Activated naive CD8-positive, alpha-beta T cell (primary cell): ENCODE measurements around the gene CEP72.

Experiments used
- H3K27ac Mint-ChIP-seq: one replicate; pipeline ENCODE4 v1.8.0; 2021; ENCODE audit warnings: mixed read lengths
- H3K27me3 Mint-ChIP-seq: one replicate; pipeline ENCODE4 v1.8.0; 2021; ENCODE audit warnings: mixed read lengths
- H3K36me3 Mint-ChIP-seq: one replicate; pipeline ENCODE4 v1.8.0; 2021; ENCODE audit warnings: mixed read lengths
- H3K4me1 Mint-ChIP-seq: one replicate; pipeline ENCODE4 v1.8.0; 2021; ENCODE audit warnings: low read depth, mixed read lengths
- H3K4me3 Mint-ChIP-seq: one replicate; pipeline ENCODE4 v1.8.0; 2021; ENCODE audit warnings: mild to moderate bottlenecking, mixed read lengths
- H3K9me3 Mint-ChIP-seq: one replicate; pipeline ENCODE4 v1.8.0; 2021; ENCODE audit warnings: low read depth, mixed read lengths

The CEP72 gene

DNA sequence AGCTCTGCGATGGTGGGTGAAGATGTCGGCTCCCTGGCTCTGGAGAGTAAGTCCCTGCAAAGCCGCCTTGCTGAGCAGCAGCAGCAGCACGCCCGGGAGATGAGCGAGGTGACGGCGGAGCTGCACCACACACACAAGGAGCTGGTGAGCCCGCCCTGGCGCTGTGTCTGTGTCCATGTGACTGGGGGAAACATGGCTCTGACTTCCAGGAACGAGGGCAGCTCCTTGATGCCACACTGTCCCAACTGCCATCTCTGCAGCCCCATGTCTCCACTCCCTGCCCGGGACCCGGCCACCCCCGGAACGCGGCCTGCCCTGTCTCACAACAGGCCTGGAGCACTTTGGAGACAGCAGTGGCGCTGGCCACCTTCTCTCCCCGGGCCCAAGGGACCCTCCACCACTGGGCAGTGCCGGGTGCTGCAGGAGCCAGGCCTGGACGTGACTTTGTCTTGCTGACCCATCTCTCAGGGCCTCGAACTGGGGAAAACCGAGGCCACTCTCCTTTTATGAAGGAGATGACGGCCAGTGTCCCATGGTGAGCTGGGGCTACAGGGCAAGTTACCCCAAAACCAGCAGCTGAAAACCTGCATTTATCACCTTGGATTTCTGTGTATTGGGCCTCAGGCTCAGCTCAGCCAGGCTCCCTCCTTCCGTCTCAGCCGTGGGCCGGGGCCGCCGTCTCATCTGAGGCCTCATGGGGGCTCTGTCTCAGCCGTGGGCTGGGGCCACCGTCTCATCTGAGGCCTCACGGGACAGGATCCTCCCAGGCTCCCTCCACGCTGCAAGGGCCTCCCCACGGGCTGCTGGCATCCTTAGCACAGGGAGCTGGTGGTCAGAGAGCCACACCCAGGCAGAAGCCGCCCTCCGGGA, 28.6 kb downstream of the CEP72 start:
- H3K27me3 Mint-ChIP-seq = no peaks in the 10 kb centered on the region
- H3K4me3 Mint-ChIP-seq = no peak overlapping the region
- H3K9me3 Mint-ChIP-seq = no peaks in the 10 kb centered on the region
- H3K27ac Mint-ChIP-seq = no peak overlapping the region
- H3K4me1 Mint-ChIP-seq = no peaks in the 10 kb centered on the region
- peaks cover 5% of the 10 kb centered on the region for H3K36me3 Mint-ChIP-seq

DNA sequence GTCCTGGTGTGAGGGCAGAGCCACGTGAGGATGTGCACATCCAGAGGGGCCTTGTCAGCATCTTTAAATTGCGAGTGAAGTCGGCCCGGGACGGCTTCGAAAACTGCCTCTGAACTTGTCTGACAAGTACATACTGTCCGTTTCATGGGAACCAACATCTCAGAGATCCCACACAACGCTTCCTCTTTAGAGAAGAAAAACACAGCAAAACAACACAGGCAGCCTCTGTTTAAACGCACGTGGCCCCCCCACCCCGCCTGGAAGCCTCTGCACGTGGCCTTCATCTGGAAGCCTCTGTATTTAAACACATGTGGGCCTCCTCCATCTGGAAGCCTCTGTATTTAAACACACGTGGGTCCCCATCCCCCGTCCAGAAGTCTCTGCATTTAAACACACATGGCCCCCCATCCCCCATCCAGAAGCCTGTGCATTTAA, 29.2 kb downstream of the CEP72 start:
- no peak overlapping the region for H3K27ac Mint-ChIP-seq
- H3K27me3 Mint-ChIP-seq = no peaks in the 10 kb centered on the region
- no peaks in the 10 kb centered on the region for H3K9me3 Mint-ChIP-seq
- peaks cover 4% of the 10 kb centered on the region for H3K36me3 Mint-ChIP-seq
- H3K4me3 Mint-ChIP-seq = no peak overlapping the region
- no peaks in the 10 kb centered on the region for H3K4me1 Mint-ChIP-seq

GRCh38 chr5:642481-642880, 30.3 kb downstream of the CEP72 start:
- H3K36me3 Mint-ChIP-seq = peaks cover 4% of the 10 kb centered on the region
- no peaks in the 10 kb centered on the region for H3K9me3 Mint-ChIP-seq
- no peaks in the 10 kb centered on the region for H3K27me3 Mint-ChIP-seq
- no peak overlapping the region for H3K4me3 Mint-ChIP-seq
- H3K4me1 Mint-ChIP-seq = no peaks in the 10 kb centered on the region
- no peak overlapping the region for H3K27ac Mint-ChIP-seq

DNA sequence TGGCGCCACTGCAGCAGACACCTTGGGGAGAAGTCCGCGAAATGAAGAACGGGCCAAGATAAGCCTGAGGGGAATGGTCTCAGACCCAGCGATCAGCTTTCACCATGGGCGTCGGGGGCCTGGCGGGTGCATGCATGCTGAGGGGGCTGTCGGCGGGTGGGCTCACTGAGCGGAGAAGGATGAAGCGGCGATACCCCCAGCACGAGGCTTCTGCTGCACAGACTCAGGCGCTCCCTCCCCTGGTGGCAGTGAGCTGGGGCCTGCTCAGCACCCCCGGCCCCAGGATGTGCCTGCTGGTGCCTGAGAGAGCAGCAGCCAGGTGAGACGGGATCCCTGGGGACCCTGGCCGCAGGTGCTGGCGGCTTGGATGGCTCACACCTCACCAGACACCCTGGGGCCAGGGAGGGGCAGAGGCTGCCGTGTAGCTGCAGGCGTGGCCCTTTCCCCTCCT, 31.2 kb downstream of the CEP72 start:
- Mint-ChIP-seq H3K9me3 (no peaks in the 10 kb centered on the region), H3K27me3 (no peaks in the 10 kb centered on the region), H3K4me3 (no peak overlapping the region), H3K4me1 (no peaks in the 10 kb centered on the region), H3K36me3 (peaks cover 6% of the 10 kb centered on the region), H3K27ac (no peak overlapping the region)

DNA sequence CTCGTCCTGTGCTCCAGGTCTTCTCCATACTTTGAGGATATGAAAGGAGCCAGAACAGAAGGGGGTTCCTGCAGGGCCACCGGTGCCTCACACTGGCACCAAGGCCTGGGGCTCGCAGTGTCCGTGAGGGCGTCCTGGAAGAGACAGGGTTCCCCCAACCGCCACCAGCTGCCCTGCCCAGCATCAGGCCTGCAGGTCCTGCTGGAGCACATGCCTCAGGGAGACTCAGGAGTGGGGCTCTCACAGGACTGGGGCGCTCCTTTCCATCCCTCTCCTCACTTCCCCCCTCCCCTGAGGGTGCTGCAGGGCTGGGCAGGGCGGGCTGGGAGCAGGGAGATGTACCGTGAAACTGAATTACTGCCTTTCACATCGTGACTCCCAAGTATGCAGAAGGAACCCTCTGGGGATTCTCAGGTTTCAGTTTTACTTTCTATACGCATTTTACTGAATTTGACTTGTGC, 31.7 kb downstream of the CEP72 start:
- Mint-ChIP-seq H3K9me3 (no peaks in the 10 kb centered on the region), H3K27me3 (no peaks in the 10 kb centered on the region), H3K4me1 (no peaks in the 10 kb centered on the region), H3K27ac (no peak overlapping the region), H3K36me3 (peaks cover 6% of the 10 kb centered on the region), H3K4me3 (no peak overlapping the region)

DNA sequence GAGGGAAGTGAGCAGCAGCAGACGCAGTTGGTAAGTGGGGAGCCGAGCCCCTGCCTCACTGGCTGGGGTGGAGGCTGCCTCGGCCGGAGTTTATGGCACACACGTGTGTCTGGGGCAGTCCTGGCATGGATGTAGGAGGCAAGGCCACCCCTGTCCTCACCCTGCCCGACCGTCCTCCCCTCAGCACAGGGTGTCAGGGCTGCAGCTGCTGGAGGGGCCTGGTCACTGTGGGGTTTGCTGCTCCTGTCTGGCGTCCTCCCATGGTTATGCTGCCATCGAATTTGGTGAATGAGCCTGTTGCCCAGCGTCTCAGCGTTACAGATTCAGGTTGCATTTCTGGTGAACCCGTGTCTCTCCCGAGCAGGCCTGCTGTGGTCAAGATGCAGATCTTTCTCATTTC, 32.4 kb downstream of the CEP72 start:
- H3K27ac Mint-ChIP-seq = no peak overlapping the region
- H3K4me1 Mint-ChIP-seq = no peaks in the 10 kb centered on the region
- peaks cover 6% of the 10 kb centered on the region for H3K36me3 Mint-ChIP-seq
- no peak overlapping the region for H3K4me3 Mint-ChIP-seq
- H3K27me3 Mint-ChIP-seq = no peaks in the 10 kb centered on the region
- H3K9me3 Mint-ChIP-seq = no peaks in the 10 kb centered on the region

- no peak overlapping the region for H3K4me3 Mint-ChIP-seq
- no peaks in the 10 kb centered on the region for H3K4me1 Mint-ChIP-seq
- no peaks in the 10 kb centered on the region for H3K9me3 Mint-ChIP-seq
Measured at GRCh38 chr5:644971-645370, 32.8 kb downstream of the CEP72 start.

DNA sequence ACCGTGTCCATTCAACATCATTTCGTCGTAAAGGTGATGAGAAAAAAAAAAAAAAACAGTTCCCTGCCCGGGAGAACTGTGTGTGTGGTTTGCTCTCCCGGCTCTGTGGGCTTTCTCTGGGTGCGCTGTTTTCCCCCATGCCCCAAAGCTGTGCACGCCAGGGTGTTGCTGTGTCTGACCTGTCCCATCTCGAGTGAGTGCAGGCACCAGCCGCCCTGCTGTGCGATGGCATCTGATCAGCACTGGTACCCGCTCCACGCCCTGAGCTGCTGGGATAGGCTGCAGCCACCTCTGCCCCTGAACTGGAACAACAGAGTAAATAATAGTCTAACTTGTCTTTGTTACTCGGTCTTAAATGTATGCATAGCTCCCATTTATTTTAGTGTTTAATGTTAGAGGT, 33.3 kb downstream of the CEP72 start:
- no peaks in the 10 kb centered on the region for H3K4me1 Mint-ChIP-seq
- H3K27me3 Mint-ChIP-seq = no peaks in the 10 kb centered on the region
- H3K9me3 Mint-ChIP-seq = no peaks in the 10 kb centered on the region
- no peak overlapping the region for H3K4me3 Mint-ChIP-seq
- peaks cover 6% of the 10 kb centered on the region for H3K36me3 Mint-ChIP-seq
- no peak overlapping the region for H3K27ac Mint-ChIP-seq

More at GRCh38 chr5:644971-645370, 32.8 kb downstream of the CEP72 start:
- peaks cover 6% of the 10 kb centered on the region for H3K36me3 Mint-ChIP-seq
- no peak overlapping the region for H3K27ac Mint-ChIP-seq
- H3K27me3 Mint-ChIP-seq = no peaks in the 10 kb centered on the region

DNA sequence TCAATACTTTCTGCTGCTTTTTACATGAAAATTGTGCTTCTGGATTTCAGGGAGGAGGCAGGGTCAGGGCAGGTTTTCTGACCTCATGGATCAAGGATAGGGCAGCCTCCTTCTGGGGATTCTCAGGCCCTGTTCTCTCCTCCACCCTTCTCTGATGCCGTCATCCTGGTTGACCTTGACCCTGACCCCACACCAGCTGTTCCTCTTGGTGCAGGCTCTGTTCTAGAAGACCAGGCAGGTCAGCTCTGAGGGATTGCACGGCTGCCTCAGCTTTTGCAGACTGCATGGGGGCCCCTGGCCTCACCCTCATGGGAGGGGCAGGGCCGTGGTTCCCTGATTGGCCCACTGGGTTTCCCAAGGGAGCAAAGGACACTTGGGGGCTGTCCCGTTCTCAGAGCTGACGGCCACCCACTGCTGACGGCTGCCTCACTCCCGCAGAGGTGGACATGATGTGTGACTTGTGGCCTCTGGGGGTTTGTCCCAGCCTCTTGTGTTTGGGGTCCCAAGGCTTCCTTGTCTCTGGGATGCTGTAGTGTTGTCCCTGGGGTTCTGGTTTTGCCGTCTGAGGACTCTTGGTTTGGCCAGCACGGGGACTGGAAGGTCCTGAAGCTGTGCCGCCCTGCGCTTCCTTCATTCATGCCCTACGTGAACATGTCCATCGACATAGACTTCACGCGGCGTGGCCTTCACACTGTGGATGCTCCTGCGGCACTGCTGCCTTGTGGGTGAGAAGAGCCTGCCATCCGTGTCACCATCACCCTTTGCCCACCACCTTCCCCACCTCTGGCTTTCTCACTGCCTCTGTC, 34.5 kb downstream of the CEP72 start:
- H3K4me3 Mint-ChIP-seq = no peak overlapping the region

DNA sequence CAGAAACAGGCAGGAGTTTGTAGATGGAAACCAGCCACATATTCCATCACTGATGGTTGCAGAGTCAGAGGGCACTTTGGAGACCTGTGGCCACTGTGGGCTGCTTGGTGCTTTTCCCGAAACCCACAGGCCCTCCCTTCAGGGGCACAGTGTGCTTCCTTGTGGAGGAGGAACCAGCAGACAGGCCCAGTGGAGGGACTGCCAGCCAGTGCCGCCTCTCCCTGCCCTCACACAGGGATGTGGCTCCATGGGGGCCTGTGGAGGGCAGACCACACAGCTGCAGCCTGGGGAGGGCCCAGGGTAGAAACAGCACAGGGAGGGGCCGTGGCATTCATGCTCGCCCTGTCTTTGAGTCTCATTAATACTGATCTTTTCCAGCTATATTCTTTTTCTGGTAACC, 35.2 kb downstream of the CEP72 start:
- peaks cover 6% of the 10 kb centered on the region for H3K36me3 Mint-ChIP-seq
- no peaks in the 10 kb centered on the region for H3K9me3 Mint-ChIP-seq
- no peak overlapping the region for H3K27ac Mint-ChIP-seq
- no peaks in the 10 kb centered on the region for H3K27me3 Mint-ChIP-seq
- H3K4me3 Mint-ChIP-seq = no peak overlapping the region
- H3K4me1 Mint-ChIP-seq = no peaks in the 10 kb centered on the region

More for the DNA sequence above, 34.5 kb downstream of the CEP72 start:
- no peak overlapping the region for H3K27ac Mint-ChIP-seq
- H3K4me1 Mint-ChIP-seq = no peaks in the 10 kb centered on the region
- H3K36me3 Mint-ChIP-seq = peaks cover 6% of the 10 kb centered on the region
- no peaks in the 10 kb centered on the region for H3K9me3 Mint-ChIP-seq
- H3K27me3 Mint-ChIP-seq = no peaks in the 10 kb centered on the region

DNA sequence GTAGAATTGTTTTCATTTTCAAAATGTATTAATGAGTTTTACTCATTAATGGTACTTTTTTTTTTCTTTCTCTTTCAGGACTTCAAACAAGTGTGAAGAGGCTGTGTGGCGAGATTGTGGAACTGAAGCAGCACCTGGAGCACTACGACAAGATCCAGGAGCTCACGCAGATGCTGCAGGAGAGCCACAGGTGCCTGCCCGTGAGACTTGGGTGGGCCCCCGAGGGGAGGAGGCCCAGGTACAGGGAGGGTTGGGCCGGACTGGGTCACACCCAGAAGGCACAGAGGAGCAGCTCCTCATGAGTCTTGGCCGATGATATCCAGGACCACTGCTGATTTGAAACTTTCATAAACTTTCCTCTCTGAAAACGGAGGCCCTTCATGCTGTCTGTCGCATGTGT, 35.6 kb downstream of the CEP72 start:
- Mint-ChIP-seq H3K27ac (no peak overlapping the region), H3K36me3 (peaks cover 6% of the 10 kb centered on the region), H3K4me3 (no peak overlapping the region), H3K27me3 (no peaks in the 10 kb centered on the region), H3K4me1 (no peaks in the 10 kb centered on the region), H3K9me3 (no peaks in the 10 kb centered on the region)

GRCh38 chr5:651296-652022, 39.3 kb downstream of the CEP72 start:
- no peaks in the 10 kb centered on the region for H3K9me3 Mint-ChIP-seq
- no peaks in the 10 kb centered on the region for H3K27me3 Mint-ChIP-seq
- no peaks in the 10 kb centered on the region for H3K4me1 Mint-ChIP-seq
- H3K27ac Mint-ChIP-seq = no peak overlapping the region
- no peak overlapping the region for H3K4me3 Mint-ChIP-seq
- peaks cover 9% of the 10 kb centered on the region for H3K36me3 Mint-ChIP-seq

GRCh38 chr5:652023-652515, 39.9 kb downstream of the CEP72 start:
- Mint-ChIP-seq H3K4me1 (no peaks in the 10 kb centered on the region), H3K36me3 (peaks cover 9% of the 10 kb centered on the region), H3K4me3 (no peak overlapping the region), H3K27ac (no peak overlapping the region), H3K27me3 (no peaks in the 10 kb centered on the region), H3K9me3 (no peaks in the 10 kb centered on the region)

GRCh38 chr5:652773-653350, 40.7 kb downstream of the CEP72 start:
- no peak overlapping the region for H3K4me3 Mint-ChIP-seq
- peaks cover 11% of the 10 kb centered on the region for H3K36me3 Mint-ChIP-seq
- no peaks in the 10 kb centered on the region for H3K9me3 Mint-ChIP-seq
- H3K27ac Mint-ChIP-seq = no peak overlapping the region
- H3K4me1 Mint-ChIP-seq = no peaks in the 10 kb centered on the region
- no peaks in the 10 kb centered on the region for H3K27me3 Mint-ChIP-seq
